ENCODE measurements around the gene RYR1. TPM values are rescaled to one million over a fixed set of nuclear protein-coding genes. Genes with fewer than 3 reads are reported as not detected.

Gene RYR1
- total RNA-seq, 1 experiment from 2014 or later: 4.1 TPM

- Histone ChIP-seq H3K27ac (ENCODE audit: low read depth, low read length) (no peak overlapping the region; the same call in 1 of the 2 replicates), H4K20me1 (ENCODE audit: insufficient read depth) (no peaks in the 10 kb centered on the region), H3K27me3 (ENCODE audit: insufficient read depth, low read length) (no peaks in the 10 kb centered on the region), H3K4me2 (ENCODE audit: low read length) (no peak overlapping the region), H3K4me3 (replicated peaks in 1 of 2; ENCODE audit: low read depth in 1 of 2, low read length in 2 of 2) (no peak overlapping the region), H3K9ac (ENCODE audit: low read length) (no peak overlapping the region), H2AFZ (ENCODE audit: low read depth, low read length, poor library complexity, severe bottlenecking) (no peak overlapping the region), H3K4me1 (ENCODE audit: control insufficient read depth in 1 of 2, insufficient read depth in 2 of 2, low read length in 2 of 2) (no peaks in the 10 kb centered on the region), H3K9me3 (ENCODE audit: control insufficient read depth in 1 of 2, insufficient read depth in 1 of 2, low read depth in 1 of 2, low read length in 2 of 2) (no peaks in the 10 kb centered on the region), H3K79me2 (ENCODE audit: insufficient read depth, low read length) (no peaks in the 10 kb centered on the region), H3K9me2 (ENCODE audit: insufficient read depth) (no peaks in the 10 kb centered on the region), H3K36me3 (ENCODE audit: control insufficient read depth in 1 of 2, insufficient read depth in 2 of 2, low read length in 2 of 2) (no peaks in the 10 kb centered on the region)
- TF ChIP-seq POLR2AphosphoS5 (IDR thresholded peaks at IDR 0.05; ENCODE audit: low read depth, low read length) (no peak), CBX3 (IDR thresholded peaks at IDR 0.05; ENCODE audit: low read depth) (no peak), CEBPB (IDR thresholded peaks at IDR 0.05; ENCODE audit: low read depth) (no peak), SIN3A (IDR thresholded peaks at IDR 0.05; ENCODE audit: low read depth) (no peak), TCF7L2 (IDR thresholded peaks at IDR 0.05; ENCODE audit: borderline replicate concordance, extremely low read depth, insufficient read depth, insufficient read length) (no peak), ZNF274 (IDR thresholded peaks at IDR 0.05; ENCODE audit: low read depth, low read length) (no peak), RAD21 (IDR thresholded peaks at IDR 0.05; ENCODE audit: low read depth) (no peak), REST (IDR thresholded peaks at IDR 0.05; ENCODE audit: low read depth) (no peak), JUND (IDR thresholded peaks at IDR 0.05) (no peak), SP1 (IDR thresholded peaks at IDR 0.05; ENCODE audit: low read depth) (no peak), FOSL1 (IDR thresholded peaks at IDR 0.05; ENCODE audit: low read depth) (no peak), YY1 (IDR thresholded peaks at IDR 0.05; ENCODE audit: extremely low read depth, insufficient replicate concordance, low read depth, low read length) (no peak), EZH2 (IDR thresholded peaks at IDR 0.05) (no peak), EZH2phosphoT487 (IDR thresholded peaks at IDR 0.05; ENCODE audit: borderline replicate concordance) (no peak), ZFX (IDR thresholded peaks at IDR 0.05) (no peak)
- TF ChIP-seq, protein P1, sequence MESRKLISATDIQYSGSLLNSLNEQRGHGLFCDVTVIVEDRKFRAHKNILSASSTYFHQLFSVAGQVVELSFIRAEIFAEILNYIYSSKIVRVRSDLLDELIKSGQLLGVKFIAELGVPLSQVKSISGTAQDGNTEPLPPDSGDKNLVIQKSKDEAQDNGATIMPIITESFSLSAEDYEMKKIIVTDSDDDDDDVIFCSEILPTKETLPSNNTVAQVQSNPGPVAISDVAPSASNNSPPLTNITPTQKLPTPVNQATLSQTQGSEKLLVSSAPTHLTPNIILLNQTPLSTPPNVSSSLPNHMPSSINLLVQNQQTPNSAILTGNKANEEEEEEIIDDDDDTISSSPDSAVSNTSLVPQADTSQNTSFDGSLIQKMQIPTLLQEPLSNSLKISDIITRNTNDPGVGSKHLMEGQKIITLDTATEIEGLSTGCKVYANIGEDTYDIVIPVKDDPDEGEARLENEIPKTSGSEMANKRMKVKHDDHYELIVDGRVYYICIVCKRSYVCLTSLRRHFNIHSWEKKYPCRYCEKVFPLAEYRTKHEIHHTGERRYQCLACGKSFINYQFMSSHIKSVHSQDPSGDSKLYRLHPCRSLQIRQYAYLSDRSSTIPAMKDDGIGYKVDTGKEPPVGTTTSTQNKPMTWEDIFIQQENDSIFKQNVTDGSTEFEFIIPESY (IDR thresholded peaks at IDR 0.05; ENCODE audit: extremely low read depth, insufficient replicate concordance, low read length): no peak
- TF ChIP-seq, protein P2, sequence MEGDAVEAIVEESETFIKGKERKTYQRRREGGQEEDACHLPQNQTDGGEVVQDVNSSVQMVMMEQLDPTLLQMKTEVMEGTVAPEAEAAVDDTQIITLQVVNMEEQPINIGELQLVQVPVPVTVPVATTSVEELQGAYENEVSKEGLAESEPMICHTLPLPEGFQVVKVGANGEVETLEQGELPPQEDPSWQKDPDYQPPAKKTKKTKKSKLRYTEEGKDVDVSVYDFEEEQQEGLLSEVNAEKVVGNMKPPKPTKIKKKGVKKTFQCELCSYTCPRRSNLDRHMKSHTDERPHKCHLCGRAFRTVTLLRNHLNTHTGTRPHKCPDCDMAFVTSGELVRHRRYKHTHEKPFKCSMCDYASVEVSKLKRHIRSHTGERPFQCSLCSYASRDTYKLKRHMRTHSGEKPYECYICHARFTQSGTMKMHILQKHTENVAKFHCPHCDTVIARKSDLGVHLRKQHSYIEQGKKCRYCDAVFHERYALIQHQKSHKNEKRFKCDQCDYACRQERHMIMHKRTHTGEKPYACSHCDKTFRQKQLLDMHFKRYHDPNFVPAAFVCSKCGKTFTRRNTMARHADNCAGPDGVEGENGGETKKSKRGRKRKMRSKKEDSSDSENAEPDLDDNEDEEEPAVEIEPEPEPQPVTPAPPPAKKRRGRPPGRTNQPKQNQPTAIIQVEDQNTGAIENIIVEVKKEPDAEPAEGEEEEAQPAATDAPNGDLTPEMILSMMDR (IDR thresholded peaks at IDR 0.05 in 2 of 3, conservative IDR thresholded peaks at IDR 0.05 in 1 of 3; ENCODE audit: borderline replicate concordance in 1 of 3, insufficient read depth in 1 of 3, low read depth in 2 of 3, low read length in 2 of 3): no peak
- TF ChIP-seq, protein P3, sequence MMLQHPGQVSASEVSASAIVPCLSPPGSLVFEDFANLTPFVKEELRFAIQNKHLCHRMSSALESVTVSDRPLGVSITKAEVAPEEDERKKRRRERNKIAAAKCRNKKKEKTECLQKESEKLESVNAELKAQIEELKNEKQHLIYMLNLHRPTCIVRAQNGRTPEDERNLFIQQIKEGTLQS (IDR thresholded peaks at IDR 0.05): no peak
- no peak for ATAC-seq
- no TSS peak for BruUV-seq (replicated peaks)
- no peak for DNase-seq (ENCODE audit: low read depth, low spot score)
- RAD21 ChIA-PET (ENCODE audit: low non-redundant PET in 1 of 2, low total read pairs in 2 of 2, uncharacterized antibody in 2 of 2, unreplicated experiment in 2 of 2): no interaction called here
- CTCF ChIA-PET: no interaction called here
- intact Hi-C loops (cut with micrococcal nuclease): no loop called here
- POLR2A ChIA-PET: interaction anchor here (0.7 kb wide), 2 partner anchors 22 to 555 kb away, joined by 3 to 7 read pairs; no protein-coding TSS in a partner anchor
Observed at GRCh38 chr19:38523319-38523718, 89.8 kb downstream of the RYR1 start.

Measured in HCT116 (cell line).